ENCODE results near the gene ERBB3.

GRCh38 chr12:56130876-56131275 lies 50.9 kb downstream of the ERBB3 start:
- TF ChIP-seq GATA2 (IDR thresholded peaks at IDR 0.05; ENCODE audit: low read depth, low read length) (no peak), GATA3 (IDR thresholded peaks at IDR 0.05; ENCODE audit: low read depth, low read length) (no peak)
